Stimulated activated CD8-positive, alpha-beta memory T cell treated with anti-CD3 and anti-CD28 coated beads, Interleukin-12 subunit alpha, Interleukin-12 subunit beta, amount 100 ng/mL, for 4 hours (primary cell): Measurements from ENCODE around the gene CACNA2D2.
A peak's percentile ranks its signal among the peaks of the same experiment; 100 is the strongest.

Experiments used
- DNase-seq: peaks from one replicate; pipeline ENCODE4 v3.0.0-alpha.2; 2020; ENCODE audit warnings: low read depth

CACNA2D2 gene

DNA sequence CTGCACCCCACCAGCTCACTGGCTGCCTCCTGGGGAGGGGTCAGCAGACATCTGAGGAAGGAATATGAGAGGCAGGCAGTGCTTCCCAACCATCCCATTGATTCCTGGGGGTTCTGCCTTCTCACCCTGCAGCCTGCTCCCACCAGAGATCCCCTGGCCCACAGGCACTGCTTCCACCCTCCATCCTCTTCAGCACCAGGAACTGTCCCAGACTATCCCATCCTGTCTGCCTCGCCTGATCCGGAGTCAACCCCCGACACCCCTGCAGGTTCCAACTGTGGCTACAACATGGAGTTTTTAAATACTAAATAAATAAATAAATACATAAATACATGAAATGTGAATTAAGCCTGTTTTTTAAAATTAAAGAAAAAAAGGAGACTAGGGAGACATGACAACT lies 43.6 kb downstream of the CACNA2D2 start:
- no peak for DNase-seq

- no peak for DNase-seq
Observed at GRCh38 chr3:50457988-50458387, 45.4 kb downstream of the CACNA2D2 start.

- no peak for DNase-seq
Observed at GRCh38 chr3:50455161-50456018, 48.0 kb downstream of the CACNA2D2 start.

DNA sequence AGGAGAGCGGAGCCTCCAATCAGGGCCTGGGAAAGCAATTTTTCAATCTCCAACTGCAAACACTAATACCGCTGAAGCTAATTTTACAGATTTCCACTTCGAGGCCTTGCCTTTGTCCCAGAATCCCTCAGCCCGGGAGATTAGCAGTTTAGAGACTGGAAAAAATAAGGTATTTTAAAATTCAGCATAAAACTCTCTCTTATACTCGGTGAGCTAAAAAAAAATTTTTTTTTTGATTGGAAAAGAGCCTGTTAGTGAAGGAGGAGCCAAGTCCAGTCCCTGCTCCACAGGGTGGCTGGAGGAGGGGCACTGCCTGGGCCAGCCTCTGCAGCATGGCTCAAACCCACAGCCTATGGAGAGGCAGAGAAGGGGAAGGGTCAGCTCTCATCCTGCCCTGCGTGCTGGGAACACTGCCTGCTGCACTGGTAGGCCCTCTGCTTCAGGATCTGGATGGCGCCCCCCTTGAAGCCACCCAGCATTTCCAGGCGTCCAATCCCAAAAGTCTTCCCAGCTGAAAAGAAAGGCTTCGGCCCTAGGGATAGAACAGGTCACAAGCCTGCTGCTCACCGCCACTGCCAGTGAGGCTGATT lies 48.9 kb downstream of the CACNA2D2 start:
- DNase-seq = no peak

DNA sequence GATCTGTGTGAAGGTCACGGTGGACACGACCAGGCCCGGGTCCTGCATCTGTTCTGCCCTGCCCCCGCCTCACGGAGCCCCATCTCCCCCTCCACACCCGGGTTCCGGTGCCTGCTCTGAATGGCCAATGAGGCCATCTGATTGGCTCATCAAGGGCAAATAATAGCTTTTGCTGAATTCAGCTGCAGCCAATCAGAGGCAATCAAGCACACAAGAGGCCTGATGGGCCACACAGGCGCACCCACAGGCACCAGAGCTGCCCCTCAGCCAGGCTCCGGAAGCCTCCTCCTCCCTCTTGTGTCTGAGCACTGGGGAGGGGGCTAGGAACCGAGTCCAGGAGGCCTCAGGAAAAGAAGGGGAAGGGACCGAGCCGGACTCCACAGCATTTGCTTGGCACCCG lies 49.5 kb downstream of the CACNA2D2 start:
- DNase-seq = no peak

DNA sequence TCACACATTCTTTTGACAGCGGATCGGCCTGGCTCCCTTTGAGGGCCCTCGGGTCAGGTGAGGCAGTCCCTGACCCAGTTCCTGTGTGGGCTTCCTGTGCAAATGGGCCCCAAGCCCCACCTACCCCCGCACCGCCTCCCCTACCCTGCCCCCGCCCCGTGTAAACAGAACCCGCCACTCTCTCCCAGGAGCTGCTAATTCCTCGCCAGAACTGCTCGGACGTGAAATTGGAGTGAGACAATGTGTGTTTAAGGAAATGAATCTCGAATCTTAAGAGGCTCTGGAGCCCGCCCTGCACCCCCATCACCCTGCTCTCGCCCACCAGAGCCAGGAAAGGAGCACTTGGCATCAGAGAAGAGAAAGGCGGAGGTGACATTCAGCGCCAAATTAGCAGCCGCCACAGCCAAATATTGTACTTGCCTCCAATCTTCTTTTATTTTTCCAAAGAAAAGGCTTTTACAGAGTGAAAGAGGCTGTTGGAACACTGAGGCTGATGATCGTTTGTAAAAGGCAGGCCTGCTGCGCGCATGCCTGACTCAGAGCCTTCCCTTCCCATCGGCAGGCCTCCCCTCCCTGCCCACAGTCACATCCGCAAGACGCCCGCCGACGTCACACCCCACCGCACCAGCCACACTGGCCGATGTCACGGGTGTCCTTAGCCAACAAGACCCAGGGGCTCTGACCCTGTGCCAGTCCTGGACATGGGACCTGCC lies 53.1 kb downstream of the CACNA2D2 start:
- DNase-seq = peak; percentile 42

GRCh38 chr3:50448752-50449539 lies 54.5 kb downstream of the CACNA2D2 start:
- DNase-seq = no peak

- no peak for DNase-seq
Observed at GRCh38 chr3:50447290-50447840, 56.1 kb downstream of the CACNA2D2 start.

DNA sequence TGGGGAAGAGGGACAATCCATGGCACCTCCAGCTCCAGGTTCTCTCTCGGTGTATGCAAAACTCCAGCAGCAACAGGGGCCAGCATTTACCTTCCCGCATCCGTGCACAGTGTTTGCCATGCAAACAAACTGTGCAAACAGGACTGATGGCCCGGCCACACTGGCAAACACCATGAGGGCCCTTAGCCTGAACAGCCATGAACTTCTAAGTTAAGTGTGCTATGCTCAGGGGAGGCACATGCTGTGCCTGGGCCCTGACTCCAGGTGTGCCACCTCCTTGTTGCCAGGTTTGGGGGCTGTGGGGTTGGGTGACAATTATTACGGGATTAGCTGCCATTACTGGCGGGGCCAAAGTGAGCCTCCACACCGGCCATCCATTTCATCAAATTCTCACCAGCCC lies 57.5 kb downstream of the CACNA2D2 start:
- no peak for DNase-seq

DNA sequence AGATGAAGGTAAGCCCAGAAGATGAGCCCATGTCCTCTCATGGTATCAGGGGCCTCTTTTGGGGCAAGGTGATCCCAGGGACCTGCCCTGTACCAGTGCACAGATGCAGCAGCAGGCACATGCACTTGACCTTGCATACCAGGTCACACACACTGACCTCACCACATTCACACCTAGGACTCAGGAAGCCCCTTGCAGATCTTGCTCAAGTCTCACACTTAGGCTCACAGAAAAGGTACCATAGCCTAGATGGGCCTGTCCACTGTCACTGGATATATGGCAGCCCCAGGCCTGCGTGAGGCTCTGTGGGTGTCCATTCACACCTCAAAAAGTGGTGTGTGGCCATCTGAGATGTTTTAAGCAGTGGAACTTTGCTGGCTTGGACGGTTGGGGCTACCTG lies 58.7 kb downstream of the CACNA2D2 start:
- no peak for DNase-seq

DNA sequence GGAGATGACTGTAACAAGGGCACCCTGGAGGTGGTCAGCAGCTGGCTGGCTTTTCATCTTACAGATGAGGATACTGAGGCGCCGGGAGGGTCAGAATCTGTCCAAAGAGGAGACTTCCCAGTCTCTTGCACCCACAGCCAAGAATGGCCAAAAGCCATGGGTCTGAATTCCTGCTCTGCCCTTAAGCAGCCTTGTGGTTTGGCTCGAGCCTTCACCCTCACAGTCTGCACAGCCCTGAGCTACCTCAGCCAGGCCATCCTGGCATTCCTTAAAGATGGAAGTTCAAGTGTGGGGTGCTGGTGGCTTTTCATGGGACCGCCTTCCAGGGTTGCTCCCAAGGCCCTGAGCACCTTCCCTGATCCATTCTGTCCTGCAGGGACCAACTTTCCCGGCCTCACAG lies 59.2 kb downstream of the CACNA2D2 start:
- no peak for DNase-seq

DNA sequence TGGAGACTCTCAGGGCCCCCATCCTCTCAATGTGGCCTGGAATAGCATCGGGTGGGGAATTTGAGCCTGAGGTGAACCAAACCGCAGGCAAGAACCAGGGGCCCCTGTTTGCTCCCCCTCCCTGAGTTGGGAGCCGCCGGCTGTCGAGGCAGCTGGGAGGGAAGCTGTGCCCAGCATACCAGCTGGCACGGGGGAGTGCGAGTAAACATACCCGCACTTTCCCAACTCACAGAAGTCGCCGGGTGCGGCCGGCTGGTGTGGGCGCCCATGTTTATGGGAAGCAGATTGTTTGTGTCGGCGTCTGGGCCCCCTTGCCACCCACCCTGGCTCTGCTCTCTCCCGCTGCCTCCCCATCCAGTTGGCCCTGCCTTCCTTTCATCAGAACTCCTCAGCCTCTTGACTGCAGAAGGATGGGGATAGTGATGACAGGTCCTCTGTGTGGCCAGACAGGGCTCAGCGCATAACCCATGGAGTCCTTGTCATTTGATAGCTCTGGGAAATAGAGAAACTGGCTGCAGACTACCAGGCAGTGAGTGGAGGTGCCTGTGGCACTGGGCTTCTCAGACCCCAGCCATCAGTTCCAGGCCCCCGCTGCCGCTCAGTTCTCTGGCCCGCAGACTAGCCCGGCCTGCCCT lies 60.4 kb downstream of the CACNA2D2 start:
- DNase-seq = no peak

- DNase-seq = no peak
Observed at GRCh38 chr3:50441424-50442217, 61.8 kb downstream of the CACNA2D2 start.

- peak; percentile 45 for DNase-seq
Observed at GRCh38 chr3:50436114-50436674, 67.2 kb downstream of the CACNA2D2 start.

- no peak for DNase-seq
Observed at GRCh38 chr3:50435371-50436113, 67.9 kb downstream of the CACNA2D2 start.

GRCh38 chr3:50433954-50434353 lies 69.5 kb downstream of the CACNA2D2 start:
- no peak for DNase-seq

DNA sequence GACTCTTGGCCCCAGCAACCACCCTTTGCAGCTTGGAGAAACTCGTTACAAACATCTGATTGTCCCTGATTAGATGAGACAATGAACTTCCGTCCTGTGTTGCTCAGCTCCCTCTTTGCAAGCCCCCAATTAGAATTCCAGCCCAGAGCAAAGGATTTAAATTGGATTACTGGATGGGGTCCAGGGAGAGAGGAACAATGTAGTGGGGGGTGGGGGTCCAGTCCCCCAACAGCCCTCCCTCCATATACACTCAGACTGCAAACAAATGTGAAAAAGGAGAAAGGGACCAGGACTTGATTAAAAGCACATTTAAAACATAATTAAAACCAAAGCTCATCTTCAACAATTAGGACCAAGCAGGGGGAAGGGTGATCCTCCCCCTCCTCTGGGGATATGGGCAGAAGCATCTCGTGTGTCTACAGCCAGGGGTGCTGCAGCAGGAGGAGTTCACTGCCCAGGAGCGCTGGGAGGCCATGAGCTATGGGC lies 72.4 kb downstream of the CACNA2D2 start:
- DNase-seq = no peak

- DNase-seq = no peak
Observed at GRCh38 chr3:50430191-50430590, 73.2 kb downstream of the CACNA2D2 start.

DNA sequence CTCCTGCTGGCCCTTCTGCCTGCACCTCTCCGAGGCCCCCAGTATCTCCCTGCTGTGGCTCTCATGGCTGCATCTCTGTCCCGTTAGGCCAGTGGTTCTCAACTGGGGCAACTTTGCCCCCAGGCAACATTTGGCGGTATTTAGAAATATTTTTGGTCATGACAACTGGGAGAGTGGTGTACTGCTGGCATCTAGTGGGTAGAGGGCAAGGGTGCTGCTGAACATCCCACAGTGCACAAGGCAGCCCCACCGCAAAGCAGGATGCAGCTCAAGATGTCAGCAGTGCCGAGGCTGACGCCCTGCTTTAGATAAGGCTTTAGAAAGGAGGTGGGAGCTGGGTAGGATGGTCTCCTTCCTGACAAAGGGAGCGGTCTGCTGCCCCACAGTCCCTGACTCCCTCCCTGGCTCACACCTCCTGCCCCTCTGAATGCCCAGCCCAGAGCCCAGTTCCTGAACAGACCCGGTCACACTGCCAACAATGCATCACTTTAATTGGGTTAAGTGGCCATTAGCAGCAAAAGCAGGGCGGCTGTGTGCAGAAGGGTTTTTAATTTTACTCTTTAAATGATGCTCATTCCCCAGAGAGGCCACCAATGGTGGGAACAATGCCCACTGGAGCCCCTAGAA lies 75.3 kb downstream of the CACNA2D2 start:
- DNase-seq = no peak
